Uterus (tissue), 4 donors: ENCODE data around the gene ZFHX2. TPM values are rescaled to one million over a fixed set of nuclear protein-coding genes. Genes with fewer than 3 reads are reported as not detected.

Experiments
- DNase-seq, 2 donors: peaks; one replicate each; pipeline ENCODE4 v3.0.0-alpha.2; 2019 to 2020
- H3K27ac ChIP-seq, 2 donors: fragments of 200-600 bp; sonication (generic); 1 replicate in 1 of 2; 2 replicates in 1 of 2; pipeline ENCODE4 v1.5.1; 2016 to 2018
- H3K27me3 ChIP-seq, 2 donors: fragments of 200-600 bp; sonication (generic); one replicate each; pipeline ENCODE4 v1.5.1; 2018 to 2019; ENCODE audit warnings: control low read depth in 1 of 2
- H3K36me3 ChIP-seq, 2 donors: fragments of 200-600 bp; sonication (generic); one replicate each; pipeline ENCODE4 v1.5.1; 2019; ENCODE audit warnings: control low read depth in 1 of 2
- H3K4me1 ChIP-seq, 2 donors: fragments of 200-600 bp; sonication (generic); one replicate each; pipeline ENCODE4 v1.5.1; 2018 to 2019; ENCODE audit warnings: control low read depth in 1 of 2
- H3K4me3 ChIP-seq, 2 donors: fragments of 200-600 bp; sonication (generic); 1 replicate in 1 of 2; 2 replicates in 1 of 2; pipeline ENCODE4 v1.5.1; 2018 to 2019; ENCODE audit warnings: mild to moderate bottlenecking in 1 of 2
- H3K9me3 ChIP-seq, 2 donors: fragments of 200-600 bp; sonication (generic); one replicate each; pipeline ENCODE4 v1.5.1; 2019; ENCODE audit warnings: control low read depth in 1 of 2
- POLR2A ChIP-seq, 2 donors: fragments of 450-650 bp; IDR thresholded peaks; one replicate each; pipeline ENCODE4 v1.6.1; 2016; ENCODE audit warnings: antibody characterized with exemption in 2 of 2, mild to moderate bottlenecking in 1 of 2, moderate library complexity in 1 of 2
- intact Hi-C: fragments of 100-400 bp; cut with DNase I; formaldehyde crosslinking; loops from one replicate; pipeline ENCODE4 v1.15.1; 2023; ENCODE audit warnings: low total_unique reads
- total RNA-seq, 4 donors: library from RNA; depleted of rRNA in 3 of 4; stranded (reverse); fragments of >200 nt in 3 of 4; gene quantifications; one replicate each; pipeline versions ENCODE4 v1.1.0 to v1.2.4, GENCODE V29; 2014 to 2023
- TF ChIP-seq, protein P1 (sequence below), 4 experiments: fragments of 200-600 bp in 2 of 4; fragments of 450-650 bp in 2 of 4; sonication (generic) in 2 of 4; IDR thresholded peaks; one replicate each; pipeline ENCODE4 v1.5.1; 2016 to 2019; ENCODE audit warnings: antibody characterized with exemption in 4 of 4, mild to moderate bottlenecking in 2 of 4, moderate library complexity in 1 of 4
- donor health status: DM: yes; HTN: yes; CAD: no.

The ZFHX2 gene
- total RNA-seq, 4 donors from 2014 or later: 0.35 to 1.7 TPM; not detected in 2

DNA sequence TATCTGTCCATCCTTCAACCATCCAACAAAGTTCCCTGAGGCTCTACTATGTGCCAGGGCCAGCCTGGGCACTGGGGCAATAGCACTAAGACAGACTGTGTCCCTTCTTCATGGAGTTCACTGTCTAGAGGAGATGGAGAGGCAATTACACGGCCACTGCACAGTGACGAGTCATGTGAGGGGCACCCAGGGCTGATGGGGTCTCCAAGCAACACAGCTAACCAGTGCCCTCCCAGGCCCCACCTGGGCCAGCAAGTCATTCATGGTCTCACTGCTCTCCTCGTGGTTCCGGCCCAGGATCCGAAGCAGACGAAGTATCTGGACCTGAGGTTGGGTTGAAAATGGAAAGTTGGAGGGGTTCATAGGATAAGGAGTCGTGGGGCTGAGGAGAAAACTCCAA is 13.3 kb upstream of the ZFHX2 start:
- Histone ChIP-seq H3K9me3 (no peaks in the 10 kb centered on the region), H3K36me3 (no peaks in the 10 kb centered on the region), H3K27me3 (no peaks in the 10 kb centered on the region), H3K4me1 (no peaks in the 10 kb centered on the region), H3K27ac (no peak overlapping the region), H3K4me3 (no peak overlapping the region)
- intact Hi-C loops: loop anchor here (5.0 kb wide), 1 partner anchor 88 kb away; no protein-coding TSS in a partner anchor
- DNase-seq: no peak
- TF ChIP-seq, protein P1, sequence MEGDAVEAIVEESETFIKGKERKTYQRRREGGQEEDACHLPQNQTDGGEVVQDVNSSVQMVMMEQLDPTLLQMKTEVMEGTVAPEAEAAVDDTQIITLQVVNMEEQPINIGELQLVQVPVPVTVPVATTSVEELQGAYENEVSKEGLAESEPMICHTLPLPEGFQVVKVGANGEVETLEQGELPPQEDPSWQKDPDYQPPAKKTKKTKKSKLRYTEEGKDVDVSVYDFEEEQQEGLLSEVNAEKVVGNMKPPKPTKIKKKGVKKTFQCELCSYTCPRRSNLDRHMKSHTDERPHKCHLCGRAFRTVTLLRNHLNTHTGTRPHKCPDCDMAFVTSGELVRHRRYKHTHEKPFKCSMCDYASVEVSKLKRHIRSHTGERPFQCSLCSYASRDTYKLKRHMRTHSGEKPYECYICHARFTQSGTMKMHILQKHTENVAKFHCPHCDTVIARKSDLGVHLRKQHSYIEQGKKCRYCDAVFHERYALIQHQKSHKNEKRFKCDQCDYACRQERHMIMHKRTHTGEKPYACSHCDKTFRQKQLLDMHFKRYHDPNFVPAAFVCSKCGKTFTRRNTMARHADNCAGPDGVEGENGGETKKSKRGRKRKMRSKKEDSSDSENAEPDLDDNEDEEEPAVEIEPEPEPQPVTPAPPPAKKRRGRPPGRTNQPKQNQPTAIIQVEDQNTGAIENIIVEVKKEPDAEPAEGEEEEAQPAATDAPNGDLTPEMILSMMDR (IDR thresholded peaks at IDR 0.05): no peak
- TF ChIP-seq POLR2A (IDR thresholded peaks at IDR 0.05): no peak

DNA sequence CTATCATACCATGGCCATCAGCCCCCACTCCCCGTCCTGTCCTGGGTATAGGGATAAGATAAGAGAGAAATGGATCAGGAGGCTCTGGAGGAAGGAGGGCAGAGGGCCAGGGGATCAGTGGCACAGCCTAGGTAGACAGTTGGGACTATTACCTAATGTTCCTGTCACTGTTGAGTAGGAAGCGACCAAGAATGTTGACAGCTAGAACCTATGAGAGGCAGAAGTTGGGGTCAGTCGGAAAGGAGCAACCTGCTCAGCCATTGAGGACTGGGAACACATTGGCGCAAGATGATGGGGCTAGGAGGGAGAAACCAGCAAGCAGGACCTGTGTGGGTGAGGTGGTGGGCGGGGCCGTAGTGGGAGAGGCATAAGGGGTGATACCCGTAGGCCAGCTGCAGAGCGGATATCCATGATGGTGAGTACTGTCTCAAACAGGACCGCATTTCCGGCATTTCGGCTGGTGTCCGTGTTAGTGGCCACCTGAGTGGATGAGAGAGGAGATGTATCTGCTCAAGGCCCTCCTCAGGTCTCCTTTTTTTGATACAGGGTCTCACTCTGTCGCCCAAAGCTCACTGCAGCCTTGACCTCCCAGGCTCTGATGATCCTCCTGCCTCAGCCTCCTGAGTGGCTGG is 12.7 kb upstream of the ZFHX2 start:
- H3K4me1 ChIP-seq: no peaks in the 10 kb centered on the region
- no peak overlapping the region for H3K4me3 ChIP-seq
- H3K27me3 ChIP-seq: no peaks in the 10 kb centered on the region
- no peaks in the 10 kb centered on the region for H3K36me3 ChIP-seq
- no peak for DNase-seq
- TF ChIP-seq, protein P1 (IDR thresholded peaks at IDR 0.05): no peak
- TF ChIP-seq POLR2A (IDR thresholded peaks at IDR 0.05): no peak
- no peaks in the 10 kb centered on the region for H3K9me3 ChIP-seq
- no peak overlapping the region for H3K27ac ChIP-seq
- intact Hi-C loops: loop anchor here (5.0 kb wide), 1 partner anchor 87 kb away; no protein-coding TSS in a partner anchor

DNA sequence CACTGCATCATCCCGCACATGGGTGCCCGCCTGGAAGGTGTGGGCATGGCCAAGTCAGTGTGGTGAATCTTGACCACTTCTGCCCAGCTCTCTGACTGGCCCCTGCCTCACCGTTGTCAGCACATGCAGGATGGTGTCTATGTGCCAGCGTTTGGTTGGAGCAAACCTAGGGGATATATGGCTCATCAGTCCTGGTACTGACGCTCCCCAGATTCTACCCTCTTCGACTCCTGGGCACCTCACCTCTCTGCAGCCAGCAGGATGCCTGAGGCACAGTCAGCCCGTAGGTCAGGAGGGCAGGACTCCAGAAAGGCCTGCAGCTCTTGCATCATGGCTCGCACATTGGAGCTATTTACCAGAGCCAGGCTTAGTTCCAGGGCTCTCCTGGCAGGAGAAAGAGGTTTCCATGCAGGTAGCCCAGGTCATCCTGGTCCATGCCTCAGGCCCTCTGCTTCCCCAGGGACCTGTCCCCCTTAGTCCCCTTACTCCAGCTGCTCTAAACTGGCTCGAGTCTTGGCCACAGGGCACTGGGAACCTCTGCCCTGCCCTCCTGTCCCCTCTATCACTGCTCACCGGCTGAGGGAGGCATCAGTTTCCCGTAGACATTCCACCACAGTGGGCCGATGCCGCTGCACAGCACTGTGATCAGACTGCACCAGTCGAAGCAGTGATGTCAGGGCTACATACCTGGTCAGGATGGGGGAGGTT is 12.1 kb upstream of the ZFHX2 start:
- Histone ChIP-seq H3K4me3 (no peak overlapping the region), H3K27ac (no peak overlapping the region), H3K4me1 (no peaks in the 10 kb centered on the region), H3K9me3 (no peaks in the 10 kb centered on the region), H3K36me3 (no peaks in the 10 kb centered on the region), H3K27me3 (no peaks in the 10 kb centered on the region)
- intact Hi-C loops: loop anchor here (5.0 kb wide), 1 partner anchor 86 kb away; no protein-coding TSS in a partner anchor
- no peak for TF ChIP-seq POLR2A (IDR thresholded peaks at IDR 0.05)
- TF ChIP-seq, protein P1 (IDR thresholded peaks at IDR 0.05): no peak
- no peak for DNase-seq

DNA sequence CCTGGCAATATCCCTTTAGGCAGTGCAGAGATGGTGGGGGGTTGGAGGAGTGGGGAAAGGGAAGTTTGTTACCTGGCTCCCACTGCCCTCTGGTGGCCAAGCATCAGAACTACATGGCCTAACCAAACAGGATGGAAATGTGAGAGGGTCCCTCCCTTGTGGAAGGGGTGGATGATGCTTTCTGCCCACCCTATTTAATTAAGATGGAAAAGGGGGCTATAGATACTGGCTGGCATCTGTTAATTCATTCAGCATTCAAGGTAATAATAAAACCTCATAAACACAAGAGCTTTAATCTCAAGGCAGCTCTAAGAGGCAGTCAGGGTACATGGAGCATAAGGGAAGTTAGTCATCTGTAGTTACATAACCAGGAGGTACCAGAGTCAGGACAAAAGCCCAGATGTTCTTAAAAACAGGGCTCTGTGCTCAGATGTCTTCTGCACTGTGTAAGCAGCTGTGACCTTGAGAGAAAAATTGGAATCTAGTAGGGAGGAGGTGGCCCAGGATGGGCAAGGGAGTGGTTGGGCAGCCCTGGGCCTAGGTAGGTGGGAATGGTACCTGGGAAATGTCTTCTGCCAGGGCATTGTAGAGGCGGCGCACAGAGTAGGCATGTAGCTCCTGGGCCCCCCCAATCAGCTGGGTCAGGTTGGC is 11.4 kb upstream of the ZFHX2 start:
- no peak overlapping the region for H3K4me3 ChIP-seq
- intact Hi-C loops: loop anchor here (5.0 kb wide), 1 partner anchor 86 kb away; no protein-coding TSS in a partner anchor
- H3K27me3 ChIP-seq: no peaks in the 10 kb centered on the region
- TF ChIP-seq, protein P1 (IDR thresholded peaks at IDR 0.05): peak; percentile 75 to 87 (median 79)
- TF ChIP-seq POLR2A (IDR thresholded peaks at IDR 0.05): no peak
- no peaks in the 10 kb centered on the region for H3K4me1 ChIP-seq
- H3K9me3 ChIP-seq: no peaks in the 10 kb centered on the region
- H3K27ac ChIP-seq: no peak overlapping the region
- no peak for DNase-seq
- H3K36me3 ChIP-seq: no peaks in the 10 kb centered on the region
